Hepatic stellate cell (primary cell): ENCODE data around the gene BTBD17.
"Not testable (repeated sequence)": the region's sequence is repeated elsewhere in the genome, so short reads cannot be mapped to it uniquely, and the experiment has no call there.

ENCODE experiments used
- DNase-seq: peaks from one replicate; pipeline ENCODE4 v3.0.0; 2011; ENCODE audit warnings: low spot score

The BTBD17 gene, protein sequence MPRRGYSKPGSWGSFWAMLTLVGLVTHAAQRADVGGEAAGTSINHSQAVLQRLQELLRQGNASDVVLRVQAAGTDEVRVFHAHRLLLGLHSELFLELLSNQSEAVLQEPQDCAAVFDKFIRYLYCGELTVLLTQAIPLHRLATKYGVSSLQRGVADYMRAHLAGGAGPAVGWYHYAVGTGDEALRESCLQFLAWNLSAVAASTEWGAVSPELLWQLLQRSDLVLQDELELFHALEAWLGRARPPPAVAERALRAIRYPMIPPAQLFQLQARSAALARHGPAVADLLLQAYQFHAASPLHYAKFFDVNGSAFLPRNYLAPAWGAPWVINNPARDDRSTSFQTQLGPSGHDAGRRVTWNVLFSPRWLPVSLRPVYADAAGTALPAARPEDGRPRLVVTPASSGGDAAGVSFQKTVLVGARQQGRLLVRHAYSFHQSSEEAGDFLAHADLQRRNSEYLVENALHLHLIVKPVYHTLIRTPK

DNA sequence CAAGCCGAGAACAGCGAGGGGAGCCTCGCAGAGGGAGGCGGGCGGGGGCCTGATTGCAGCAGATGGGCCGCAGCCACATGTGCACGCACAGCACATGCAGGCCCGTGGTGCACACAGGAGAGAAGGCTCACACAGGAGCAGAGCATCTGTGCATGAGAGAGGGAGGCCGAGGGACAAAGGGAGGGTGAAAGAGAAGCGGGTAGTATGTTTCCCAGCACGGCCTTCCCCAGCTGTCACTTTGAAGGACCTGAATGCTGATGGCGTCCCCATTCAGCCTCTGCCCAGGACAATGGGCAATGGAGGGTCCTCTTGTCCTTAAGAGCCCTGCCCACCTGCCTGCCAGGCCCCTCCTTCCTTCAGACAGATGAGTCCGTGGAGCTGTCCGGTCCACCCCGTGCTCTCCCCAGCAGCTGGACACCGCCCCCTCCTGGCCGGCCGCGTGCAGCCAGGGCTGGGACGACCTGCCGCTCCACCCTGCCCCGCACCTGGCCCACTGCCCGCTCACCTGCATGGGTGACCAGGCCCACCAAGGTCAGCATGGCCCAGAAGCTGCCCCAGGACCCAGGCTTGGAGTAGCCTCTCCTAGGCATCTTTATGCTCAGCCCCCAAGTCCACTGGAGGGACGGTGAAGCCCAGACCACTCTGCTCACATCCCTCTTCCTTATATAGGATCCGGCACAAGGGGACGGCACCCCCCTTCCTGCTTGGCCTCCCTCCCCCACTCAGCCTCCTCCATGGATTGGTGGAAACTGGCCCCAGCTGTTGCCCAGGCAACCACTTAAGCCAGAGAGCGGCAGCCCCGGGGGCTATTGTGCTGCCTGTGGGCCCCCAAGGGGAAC lies at the start of gene BTBD17:
Gene BTBD17 (minus strand): TSS at position 639 of the 839 bp plus-strand sequence. CDS start 49 bp downstream, at position 590.
- no peak for DNase-seq

DNA sequence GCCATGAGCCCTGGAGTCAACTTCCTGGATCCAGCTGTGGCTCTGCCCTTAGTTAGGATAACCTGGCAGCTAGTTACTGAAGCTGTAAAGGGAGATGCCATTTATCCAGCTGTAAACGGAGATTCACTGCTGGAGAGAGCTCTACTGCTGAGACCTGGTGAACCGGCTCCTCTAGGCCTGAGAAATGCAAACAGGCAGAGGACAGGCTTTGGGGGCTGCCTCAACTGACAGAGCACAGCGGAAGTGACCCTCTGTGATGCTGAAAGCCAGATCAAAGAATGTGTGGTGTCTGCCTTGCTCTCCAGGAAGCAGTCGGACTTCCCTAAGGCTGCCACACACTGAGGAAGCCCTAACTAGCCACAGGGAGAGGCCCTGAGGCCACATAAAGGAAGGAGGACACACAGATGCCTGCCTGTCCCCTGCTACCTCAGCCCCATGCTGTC lies 48.4 kb upstream of the BTBD17 start:
- DNase-seq, result no peak

DNA sequence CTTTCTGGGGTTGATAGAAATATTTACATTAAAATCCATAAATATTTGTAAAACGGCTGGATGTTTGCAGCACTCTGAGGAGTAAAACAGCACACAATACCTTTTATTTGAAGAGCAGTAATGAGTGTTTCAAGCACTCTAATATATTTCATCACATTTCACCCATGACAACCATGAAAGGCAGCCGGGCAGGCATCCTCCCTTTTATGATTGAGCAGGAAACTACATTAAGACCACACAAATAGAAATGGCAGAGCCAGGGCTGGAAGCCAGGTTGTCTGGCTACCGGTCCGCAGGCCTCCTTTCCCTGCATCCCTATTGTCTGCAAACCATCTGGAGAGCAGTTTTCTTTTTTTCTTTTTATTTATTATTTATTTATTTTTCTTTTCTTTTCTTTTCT lies 47.1 kb upstream of the BTBD17 start:
- DNase-seq, result no peak

DNA sequence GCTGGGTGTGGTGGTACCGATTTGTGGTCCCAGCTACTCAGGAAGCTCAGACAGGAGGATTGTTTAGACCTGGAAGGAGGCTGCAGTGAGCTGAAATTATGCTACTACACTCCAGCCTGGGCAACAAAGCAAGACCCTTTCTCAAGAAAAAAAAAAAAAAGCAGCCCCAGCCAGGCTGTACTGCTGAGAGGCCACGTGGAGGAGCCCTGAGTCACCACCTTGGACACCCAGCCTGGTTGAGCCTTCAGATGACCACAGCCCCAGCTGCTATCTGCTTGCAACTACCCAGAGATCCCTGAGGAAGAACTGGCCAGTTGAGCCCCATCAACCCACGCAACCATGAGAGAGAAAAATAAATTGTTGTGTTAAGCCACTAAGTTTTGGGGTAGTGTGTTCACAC lies 46.6 kb upstream of the BTBD17 start:
- DNase-seq, result no peak

DNA sequence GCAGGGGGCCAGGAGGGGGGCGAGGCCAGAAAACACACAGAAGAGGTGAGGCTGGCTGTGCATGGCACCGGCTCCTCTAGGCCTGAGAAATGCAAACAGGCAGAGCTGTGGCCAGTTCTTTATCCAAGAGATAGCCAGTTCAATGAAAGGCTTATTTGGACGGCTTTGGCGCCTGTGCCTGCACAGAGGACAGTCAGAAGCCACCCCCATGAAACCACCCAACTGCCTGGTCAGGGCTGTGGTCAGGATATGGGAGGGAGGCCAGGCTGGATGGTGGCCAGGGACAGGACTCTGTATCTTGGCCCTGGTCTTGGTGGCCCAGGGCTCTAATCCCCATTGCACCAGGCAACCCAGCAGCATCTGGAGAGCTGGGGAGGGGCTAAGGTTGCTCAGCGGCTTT lies 45.7 kb upstream of the BTBD17 start:
- DNase-seq, result no peak

DNA sequence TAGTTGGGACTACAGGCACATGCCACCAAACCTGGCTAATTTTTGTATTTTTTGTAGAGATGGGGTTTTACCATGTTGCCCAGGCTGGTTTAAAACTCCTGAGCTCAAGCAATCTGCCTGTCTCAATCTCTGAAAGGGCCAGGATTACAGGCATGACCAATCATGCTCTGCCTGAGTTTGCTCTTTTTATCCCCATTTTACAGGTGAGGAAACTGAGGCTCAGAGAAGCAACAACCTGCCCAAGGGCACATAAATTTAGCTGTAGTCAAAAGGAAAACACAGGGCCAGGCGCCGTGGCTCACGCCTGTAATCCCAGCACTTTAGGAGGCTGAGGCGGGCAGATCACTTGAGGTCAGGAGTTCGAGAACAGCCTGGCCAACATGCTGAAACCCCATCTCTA lies 43.6 kb upstream of the BTBD17 start:
- DNase-seq, result not testable (repeated sequence)

DNA sequence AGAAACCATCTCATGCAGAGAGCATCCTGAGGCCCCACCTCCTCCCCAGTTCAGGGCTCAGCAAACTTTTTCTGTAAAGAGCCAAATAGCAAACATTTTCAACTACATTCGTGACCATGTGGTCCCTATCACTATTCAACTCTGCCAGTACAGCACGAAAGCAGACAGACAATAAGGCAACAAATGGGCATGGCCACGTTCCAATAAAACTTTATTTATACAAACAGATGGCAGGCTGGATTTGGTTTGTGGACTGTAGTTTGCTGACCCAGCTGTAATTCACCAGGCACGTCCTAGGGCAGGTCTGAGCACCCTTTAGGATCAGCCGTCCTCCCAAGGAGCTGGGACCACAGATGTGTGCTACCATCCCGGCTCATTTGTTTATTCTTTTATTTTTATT lies 43.1 kb upstream of the BTBD17 start:
- DNase-seq, result no peak

DNA sequence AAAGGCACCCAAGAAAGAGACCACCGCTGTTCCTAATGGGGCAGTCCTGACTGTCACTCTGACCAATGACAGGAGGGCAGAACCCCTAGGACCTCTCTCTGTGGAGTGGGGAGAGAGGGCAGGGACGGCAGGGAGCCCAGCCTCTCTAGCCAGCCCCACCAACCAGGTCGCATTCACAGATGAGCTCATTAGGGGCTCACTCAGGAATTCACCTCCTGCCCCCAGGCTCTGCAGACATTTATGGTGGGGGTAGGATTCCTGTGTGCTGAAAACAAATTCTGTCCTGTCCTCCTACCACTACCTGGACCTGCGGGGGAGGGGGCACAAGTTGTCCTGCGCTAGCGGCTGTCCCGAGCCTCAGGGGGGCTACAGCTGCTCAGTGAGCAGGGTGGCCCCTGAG lies 42.5 kb upstream of the BTBD17 start:
- no peak for DNase-seq

DNA sequence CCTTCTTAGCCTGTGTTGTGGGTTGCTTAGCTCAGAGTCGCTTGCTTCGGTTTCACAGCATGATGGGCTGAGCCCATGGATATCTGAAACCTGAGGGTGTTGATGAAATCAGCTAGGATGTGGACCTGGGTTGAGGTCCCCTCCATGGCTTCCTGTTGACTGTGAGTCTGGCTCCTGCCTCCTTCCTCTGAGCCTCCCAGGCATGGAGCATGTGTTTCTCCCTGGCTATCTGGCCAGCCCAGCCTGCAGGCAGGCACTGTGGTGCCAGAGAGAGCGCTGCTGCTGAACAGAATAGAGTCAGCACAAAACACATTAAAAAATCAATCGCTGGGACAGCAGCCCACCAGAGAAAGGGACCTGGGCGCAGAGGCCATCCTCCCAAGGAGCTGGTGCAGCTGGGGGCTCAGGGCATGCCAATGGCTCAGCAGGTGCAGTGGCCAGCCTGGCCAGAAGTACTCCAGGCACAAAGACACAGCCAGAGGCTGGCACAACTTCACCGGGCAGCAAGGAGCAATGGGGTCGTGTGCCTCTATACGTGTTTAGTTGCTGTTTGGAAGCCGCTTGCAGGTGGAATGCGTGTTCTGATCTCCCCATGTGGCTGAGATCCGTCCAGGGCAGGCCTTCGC lies 42.0 kb upstream of the BTBD17 start:
- DNase-seq, result no peak

DNA sequence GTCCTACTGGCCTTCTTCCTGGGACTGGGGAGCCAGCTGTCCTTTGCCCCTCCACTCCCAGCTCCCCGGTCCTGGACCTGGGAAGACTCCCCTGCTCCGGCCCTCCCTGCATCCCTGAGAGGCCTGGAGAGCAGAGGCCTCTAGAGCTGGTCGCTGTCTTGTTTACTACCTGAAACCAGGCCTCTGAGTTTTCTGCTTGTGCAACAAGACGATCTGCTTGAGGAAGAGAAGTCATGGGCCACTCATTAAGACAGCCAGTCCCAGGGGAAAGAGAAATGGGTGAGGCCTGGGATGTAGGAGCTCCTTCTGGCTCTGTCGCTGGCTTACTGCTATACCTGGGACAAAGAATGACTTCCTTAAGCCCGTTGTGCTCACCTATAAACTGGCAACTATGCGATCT lies 40.4 kb upstream of the BTBD17 start:
- DNase-seq, result no peak

DNA sequence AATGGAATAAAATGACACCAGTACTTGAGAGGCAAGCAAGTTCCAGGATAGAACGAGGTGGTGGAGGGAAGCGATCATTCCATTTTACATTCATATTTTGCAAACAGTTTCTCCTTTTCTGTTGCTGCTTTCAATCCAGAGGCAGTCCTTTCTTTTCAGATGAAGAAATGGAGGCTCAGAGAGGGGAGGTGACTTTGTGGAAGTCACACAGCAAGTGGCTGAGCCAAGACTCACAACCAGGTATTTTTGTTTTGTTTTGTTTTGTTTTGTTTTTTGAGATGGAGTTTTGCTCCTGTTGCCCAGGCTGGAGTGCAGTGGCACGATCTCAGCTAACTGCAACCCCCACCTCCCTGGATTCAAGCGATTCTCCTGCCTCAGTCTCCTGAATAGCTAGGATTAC lies 34.9 kb upstream of the BTBD17 start:
- no peak for DNase-seq

DNA sequence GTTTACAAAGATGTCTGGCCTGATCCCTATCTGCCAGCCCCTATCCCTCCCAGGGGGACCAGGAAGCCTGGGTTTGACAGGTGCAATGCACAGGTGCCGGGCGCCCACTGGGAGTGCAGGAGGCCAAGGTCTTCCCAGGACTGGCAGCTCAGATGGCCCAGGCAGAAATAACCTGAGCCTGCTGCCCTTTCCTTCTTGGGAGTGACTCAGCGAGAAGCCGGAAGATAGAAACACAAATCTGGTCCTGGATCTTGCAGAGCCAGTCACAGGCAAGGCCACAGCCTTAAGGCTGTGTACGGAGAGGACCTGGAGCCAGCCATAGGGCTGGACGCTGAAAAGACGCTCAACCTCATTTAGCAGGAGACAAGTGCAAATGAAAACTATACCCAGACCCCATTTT lies 33.3 kb upstream of the BTBD17 start:
- no peak for DNase-seq

DNA sequence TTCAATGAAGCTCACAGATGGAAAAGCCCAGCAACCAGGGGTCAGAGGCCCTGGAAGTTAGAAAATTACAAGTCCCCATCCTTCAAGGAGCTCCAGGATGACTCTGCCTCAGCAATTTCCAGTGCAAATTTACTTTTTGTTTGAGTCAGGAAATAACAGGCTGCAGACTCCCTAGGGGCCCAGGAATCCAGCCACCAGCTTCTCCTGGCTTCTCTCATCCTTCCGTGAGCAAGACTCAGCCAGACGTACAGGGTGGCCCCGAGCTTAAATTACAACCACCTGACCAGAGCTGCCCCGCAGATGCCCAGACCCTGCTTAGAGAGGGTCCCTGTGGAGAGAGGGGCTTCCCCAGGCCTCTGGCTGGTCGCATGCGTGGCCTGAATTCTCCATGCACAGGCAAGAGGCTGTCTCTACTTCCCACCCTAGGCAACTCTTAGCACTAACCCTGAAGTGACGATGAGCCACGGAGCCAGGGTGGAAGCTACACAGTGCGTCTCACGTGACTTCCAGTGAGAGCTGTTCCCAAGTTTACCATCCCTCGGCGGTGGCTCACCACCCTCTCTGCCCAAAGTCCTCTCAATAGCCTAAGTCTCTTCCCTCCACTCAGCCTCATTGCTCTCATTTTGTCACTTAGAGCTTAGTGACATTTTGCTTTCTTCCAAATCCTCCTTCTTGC lies 32.7 kb upstream of the BTBD17 start:
- no peak for DNase-seq

DNA sequence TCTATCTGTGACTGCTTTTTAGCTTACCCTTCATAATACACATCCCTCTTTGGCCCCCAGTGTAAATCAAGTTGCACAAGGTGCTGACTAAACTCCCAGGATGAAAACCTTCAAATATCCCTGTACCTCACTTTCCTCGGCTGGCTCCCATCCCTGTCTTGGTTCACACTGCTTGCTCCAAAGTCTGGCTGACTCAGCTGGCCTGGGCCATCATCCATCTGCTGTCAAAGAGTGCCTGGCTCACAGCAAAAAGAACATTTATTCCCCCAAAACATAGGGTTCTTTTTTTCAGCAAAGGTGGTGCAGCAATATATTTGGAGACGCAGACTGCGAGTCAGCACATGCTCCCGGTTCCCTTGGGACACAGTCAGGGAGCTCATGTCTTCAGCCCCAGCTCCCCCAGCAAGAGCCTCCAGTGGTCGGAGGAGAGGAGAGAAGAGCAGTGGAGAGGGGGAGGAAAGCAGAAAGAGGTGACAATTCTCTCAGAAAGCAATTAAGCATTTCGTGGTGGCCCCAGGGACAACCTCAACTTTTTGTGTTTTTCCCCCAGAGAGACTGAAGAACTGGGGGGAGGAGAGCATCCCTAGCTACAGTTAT lies 31.8 kb upstream of the BTBD17 start:
- DNase-seq, result no peak

DNA sequence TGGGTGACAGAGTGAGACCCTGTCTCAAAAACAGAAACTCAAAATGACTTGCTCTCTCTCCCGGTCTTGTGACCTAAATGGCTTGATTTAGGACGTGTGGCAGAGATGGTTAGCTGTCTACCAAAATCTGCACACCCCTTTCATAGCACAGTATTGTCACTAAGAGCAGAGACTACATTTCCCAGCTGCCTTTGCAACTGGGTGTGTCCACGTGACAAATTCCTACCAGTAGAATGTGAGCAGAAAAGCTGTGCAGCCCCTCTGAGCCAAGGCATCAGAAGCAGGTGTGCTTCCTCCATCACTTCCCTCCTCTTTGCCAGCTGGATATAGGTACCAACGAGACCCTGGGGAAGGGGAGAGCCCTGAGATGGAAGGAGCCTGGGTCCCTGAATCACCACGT lies 31.2 kb upstream of the BTBD17 start:
- no peak for DNase-seq

DNA sequence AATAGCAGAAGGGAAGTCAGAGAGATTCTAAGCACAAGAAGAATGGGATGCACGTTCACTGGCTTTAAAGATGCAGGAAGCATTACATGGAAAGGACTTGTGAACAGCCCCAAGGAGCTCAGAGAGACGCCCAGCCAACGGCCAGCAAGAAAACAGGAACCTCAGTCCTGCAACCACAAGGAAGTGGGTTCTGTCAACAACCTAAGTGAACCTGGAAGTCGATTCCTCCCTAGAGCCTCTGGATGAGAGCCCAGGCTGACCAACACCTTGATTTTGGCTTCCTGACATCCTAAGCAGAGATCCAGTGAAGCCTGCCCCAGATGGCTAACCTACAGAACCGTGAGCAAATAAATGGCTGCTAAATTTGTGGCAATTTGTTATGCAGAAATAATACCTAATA lies 30.1 kb upstream of the BTBD17 start:
- no peak for DNase-seq

DNA sequence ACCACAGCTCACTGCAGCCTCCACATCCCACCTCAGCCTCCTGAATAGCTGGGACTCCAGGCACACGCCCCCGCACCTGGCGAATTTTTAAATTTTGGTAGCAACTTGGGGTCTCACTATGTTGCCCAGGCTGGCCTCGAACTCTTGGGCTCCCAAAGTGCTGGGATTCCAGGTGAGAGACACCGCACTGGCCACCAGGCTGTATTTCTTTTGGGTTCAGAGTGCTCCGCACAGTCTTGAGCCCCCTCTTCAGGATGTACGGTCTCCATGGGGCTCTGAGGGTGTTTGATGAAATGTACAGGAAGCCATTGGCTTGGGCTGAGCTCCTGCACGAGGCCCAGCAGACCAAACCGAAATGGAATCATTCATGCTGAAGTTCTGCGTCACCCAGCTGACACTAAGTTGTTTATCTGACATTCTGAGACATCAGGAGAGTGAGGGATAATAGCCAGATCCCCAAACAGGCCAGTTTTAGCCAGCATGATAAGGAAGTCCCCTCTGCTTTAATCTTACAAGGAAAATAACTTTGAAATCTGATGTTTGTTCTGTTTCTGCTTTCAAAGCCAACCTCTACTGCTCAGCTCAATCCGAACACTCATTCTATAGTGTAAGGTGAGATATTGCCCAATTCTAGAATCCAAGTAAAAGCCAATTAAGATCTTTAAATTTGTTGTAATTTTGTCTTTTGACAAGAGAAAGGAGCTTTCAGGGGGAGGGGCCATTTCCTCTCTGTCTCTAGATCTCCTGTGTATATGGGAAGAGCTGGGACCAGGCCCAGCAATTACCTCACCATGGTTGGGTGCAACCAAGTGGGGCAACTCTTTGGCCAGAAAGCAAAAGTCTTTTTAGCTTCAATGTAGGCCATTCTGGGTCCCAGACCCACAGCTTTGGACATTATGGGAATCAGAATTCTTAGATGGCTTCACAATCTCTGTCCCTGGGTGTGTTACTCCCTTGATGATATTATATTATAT lies 29.3 kb upstream of the BTBD17 start:
- no peak for DNase-seq

DNA sequence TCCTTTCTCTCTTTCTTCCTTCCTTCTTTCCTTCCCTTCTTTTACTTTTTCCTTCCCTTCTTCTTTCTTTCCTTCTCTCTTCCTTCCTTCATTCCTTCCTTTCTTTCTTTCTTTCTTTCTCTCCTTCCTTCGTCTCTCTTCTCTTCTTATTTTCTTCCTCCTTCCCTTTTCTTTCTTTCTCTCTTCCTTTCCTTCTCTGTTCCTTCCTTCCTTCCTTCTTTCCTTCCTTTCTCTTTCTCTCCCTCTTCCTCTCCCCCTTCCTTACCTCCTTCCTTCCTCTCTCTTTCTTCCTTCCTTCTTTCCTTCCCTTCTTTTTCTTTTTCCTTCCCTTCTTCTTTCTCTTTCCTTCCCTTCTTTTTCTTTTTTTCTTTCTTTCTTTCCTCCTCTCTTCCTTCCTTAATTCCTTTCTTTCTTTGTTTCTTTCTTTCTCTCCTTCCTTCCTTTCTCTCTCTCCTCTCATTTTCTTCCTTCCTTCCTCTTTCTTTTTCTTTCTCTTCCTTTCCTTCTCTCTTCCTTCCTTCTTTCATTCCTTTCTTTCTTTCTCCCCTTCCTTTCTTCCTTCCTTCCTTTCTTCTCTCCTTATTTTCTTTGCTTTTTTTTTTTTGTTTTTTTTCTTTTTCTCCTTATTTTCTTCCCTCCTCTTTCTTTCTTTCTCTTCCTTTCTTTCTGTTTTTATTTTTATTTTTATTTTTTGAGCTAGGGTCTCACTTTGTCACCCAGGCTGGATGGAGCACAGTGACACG lies 28.4 kb upstream of the BTBD17 start:
- DNase-seq, result no peak

DNA sequence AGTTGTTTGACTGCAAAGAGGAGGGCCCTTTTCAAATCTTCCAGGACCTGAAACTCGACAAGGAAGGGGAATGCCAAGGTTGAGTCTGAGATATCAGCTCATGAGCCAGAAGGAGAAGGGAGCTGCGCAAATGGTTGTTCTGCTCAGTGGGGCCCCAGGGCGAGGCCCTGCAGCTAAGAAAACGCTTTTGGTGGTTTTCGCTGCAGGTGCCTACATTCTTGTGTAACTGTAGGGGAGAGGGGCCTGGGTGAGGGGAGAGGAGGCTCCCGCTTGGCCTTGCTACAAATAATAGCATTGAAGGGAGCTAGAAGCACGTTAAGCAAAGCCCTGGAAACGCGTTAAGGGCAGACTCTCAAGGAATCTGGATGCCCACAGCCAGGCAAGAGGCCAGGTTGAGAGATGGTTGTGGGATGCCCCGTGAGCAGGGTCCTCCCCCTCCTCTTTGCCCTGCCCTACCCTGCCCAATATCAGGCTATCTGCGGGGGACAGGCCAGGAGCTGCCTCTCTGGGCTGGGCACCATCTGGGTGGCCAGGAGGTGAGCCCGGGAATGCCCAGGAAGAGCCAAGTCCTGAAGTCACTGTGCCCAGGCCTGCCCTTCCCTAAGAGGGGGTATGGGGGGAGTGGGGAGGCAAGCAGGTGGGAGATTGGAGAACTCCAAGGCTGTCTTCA lies 27.6 kb upstream of the BTBD17 start:
- DNase-seq, result no peak
